Activated CD4-positive, alpha-beta T cell treated with anti-CD3 and anti-CD28 coated beads for 36 hours (primary cell): ENCODE measurements around the gene SUPT7L. TPM values are rescaled to one million over a fixed set of nuclear protein-coding genes. Genes with fewer than 3 reads are reported as not detected.
"Not testable (repeated sequence)": the region's sequence is repeated elsewhere in the genome, so short reads cannot be mapped to it uniquely, and the experiment has no call there.

Experiments used
- ATAC-seq: fragments of 200-7000 bp; cut with Tn5 transposase; one replicate; pipeline ENCODE4 v1.10.0; 2021; ENCODE audit warnings: mild to moderate bottlenecking, moderate library complexity
- CTCF ChIA-PET: fragments of 350-600 bp; sonication (Branson Sonifier 250); formaldehyde crosslinking; loops from one replicate; lab custom pipeline; 2021; ENCODE audit warnings: antibody characterized with exemption; lab: Charles Lee
- POLR2A ChIA-PET: fragments of 350-600 bp; sonication (Branson Sonifier 250); formaldehyde crosslinking; loops from one replicate; lab custom pipeline; 2021; ENCODE audit warnings: antibody characterized with exemption, inconsistent platforms; lab: Charles Lee
- DNase-seq: peaks from one replicate; pipeline ENCODE4 v3.0.0-alpha.2; 2020
- H3K27ac Mint-ChIP-seq: one replicate; pipeline ENCODE4 v1.8.0; 2021; ENCODE audit warnings: mixed read lengths
- H3K27me3 Mint-ChIP-seq: one replicate; pipeline ENCODE4 v1.8.0; 2021; ENCODE audit warnings: mixed read lengths
- H3K36me3 Mint-ChIP-seq: one replicate; pipeline ENCODE4 v1.8.0; 2021; ENCODE audit warnings: low read depth, mixed read lengths
- H3K4me1 Mint-ChIP-seq: one replicate; pipeline ENCODE4 v1.8.0; 2021; ENCODE audit warnings: mixed read lengths
- H3K4me3 Mint-ChIP-seq: one replicate; pipeline ENCODE4 v1.8.0; 2021; ENCODE audit warnings: mild to moderate bottlenecking, moderate library complexity, mixed read lengths
- H3K9me3 Mint-ChIP-seq: one replicate; pipeline ENCODE4 v1.8.0; 2021; ENCODE audit warnings: low read depth, mixed read lengths
- intact Hi-C, 2 experiments: fragments of 100-400 bp; cut with DNase I in 1 of 2; cut with micrococcal nuclease in 1 of 2; formaldehyde crosslinking; loops; one replicate each; pipeline versions ENCODE4 v1.14.2 to v1.15.1; 2022 to 2024; cut with DNase I, micrococcal nuclease
- total RNA-seq, 2 experiments: library from RNA; stranded (reverse); gene quantifications; one replicate each; pipeline ENCODE4 v1.2.3, GENCODE V29; 2021

The SUPT7L gene
- total RNA-seq, 2 experiments from 2014 or later = 23.7 to 26.1 TPM

- Mint-ChIP-seq H3K36me3 (peaks cover 42% of the 10 kb centered on the region), H3K4me1 (peaks cover 31% of the 10 kb centered on the region), H3K27ac (no peak overlapping the region), H3K27me3 (no peaks in the 10 kb centered on the region), H3K4me3 (no peak overlapping the region), H3K9me3 (no peaks in the 10 kb centered on the region)
- intact Hi-C loops = no loop called here
- ChIA-PET POLR2A (no interaction called here), CTCF (interaction anchor here (1.1 kb wide), 1 partner anchor 42 kb away, joined by 7 read pairs; no protein-coding TSS in a partner anchor)
- DNase-seq = no peak
- ATAC-seq = no peak
Measured at GRCh38 chr2:27640722-27641245, 22.6 kb downstream of the SUPT7L start.

GRCh38 chr2:27638709-27639108 lies 24.7 kb downstream of the SUPT7L start:
- H3K4me3 Mint-ChIP-seq = peak overlapping the region; percentile 50
- CTCF ChIA-PET = interaction anchor here (0.7 to 2.1 kb wide), 3 partner anchors 10 to 44 kb away, joined by 3 to 30 read pairs (median 4); partner anchors contain the start of genes CCDC121 and GPN1
- peak overlapping the region; percentile 95 for H3K27ac Mint-ChIP-seq
- H3K9me3 Mint-ChIP-seq = no peaks in the 10 kb centered on the region
- peaks cover 53% of the 10 kb centered on the region for H3K36me3 Mint-ChIP-seq
- intact Hi-C loops = loop anchor here (1.0 to 5.0 kb wide), 11 partner anchors 10 to 808 kb away; partner anchors contain the start of genes EIF2B4 (in 1 of the 2), FOSL2 (in 1 of the 2), IFT172 (in 1 of the 2) and NRBP1 (in 1 of the 2)
- ATAC-seq (peak; percentile 55), DNase-seq (peak; percentile 45)
- POLR2A ChIA-PET = interaction anchor here (0.6 to 1.9 kb wide), 3 partner anchors 9 to 43 kb away, joined by 3 to 33 read pairs (median 9); partner anchors contain the start of genes CCDC121 and GPN1
- H3K27me3 Mint-ChIP-seq = no peaks in the 10 kb centered on the region
- H3K4me1 Mint-ChIP-seq = peaks cover 38% of the 10 kb centered on the region

GRCh38 chr2:27638037-27638637 lies 25.3 kb downstream of the SUPT7L start:
- Mint-ChIP-seq H3K4me3 (peak overlapping the region; percentile 50), H3K4me1 (peaks cover 38% of the 10 kb centered on the region), H3K9me3 (no peaks in the 10 kb centered on the region), H3K36me3 (peaks cover 51% of the 10 kb centered on the region), H3K27me3 (no peaks in the 10 kb centered on the region), H3K27ac (peak overlapping the region; percentile 95)
- ATAC-seq (peak; percentile 88), DNase-seq (peak; percentile 31)
- CTCF ChIA-PET = interaction anchor here (0.6 to 2.1 kb wide), 4 partner anchors 10 to 288 kb away, joined by 3 to 30 read pairs (median 3); no protein-coding TSS in a partner anchor
- intact Hi-C loops = loop anchor here (1.0 to 5.0 kb wide), 11 partner anchors 10 to 809 kb away; partner anchors contain the start of genes EIF2B4 (in 1 of the 2), FOSL2 (in 1 of the 2), IFT172 (in 1 of the 2) and NRBP1 (in 1 of the 2)
- POLR2A ChIA-PET = interaction anchor here (0.8 to 1.9 kb wide), 5 partner anchors 10 to 1813 kb away, joined by 3 to 33 read pairs (median 4); partner anchors contain the start of genes CCDC121, GPN1 and SUPT7L

GRCh38 chr2:27636766-27637165 lies 26.6 kb downstream of the SUPT7L start:
- intact Hi-C loops = loop anchor here in 1 of 2 experiments (5.0 kb wide), 1 partner anchor 756 kb away; the partner anchor contains the start of gene FOSL2
- POLR2A ChIA-PET = no interaction called here
- DNase-seq (peak; percentile 32), ATAC-seq (no peak)
- Mint-ChIP-seq H3K9me3 (no peaks in the 10 kb centered on the region), H3K4me1 (peaks cover 44% of the 10 kb centered on the region), H3K27me3 (no peaks in the 10 kb centered on the region), H3K27ac (no peak overlapping the region), H3K4me3 (no peak overlapping the region), H3K36me3 (peaks cover 60% of the 10 kb centered on the region)
- CTCF ChIA-PET = interaction anchor here (0.6 to 1.4 kb wide), 2 partner anchors 47 to 546 kb away, joined by 3 to 5 read pairs; no protein-coding TSS in a partner anchor

GRCh38 chr2:27634291-27634690 lies 29.1 kb downstream of the SUPT7L start:
- intact Hi-C loops = no loop called here
- ATAC-seq = no peak
- ChIA-PET CTCF (no interaction called here), POLR2A (no interaction called here)
- no peak overlapping the region for H3K27ac Mint-ChIP-seq
- H3K4me3 Mint-ChIP-seq = no peak overlapping the region
- DNase-seq = no peak
- peaks cover 59% of the 10 kb centered on the region for H3K36me3 Mint-ChIP-seq
- no peaks in the 10 kb centered on the region for H3K9me3 Mint-ChIP-seq
- no peaks in the 10 kb centered on the region for H3K27me3 Mint-ChIP-seq
- peaks cover 51% of the 10 kb centered on the region for H3K4me1 Mint-ChIP-seq

GRCh38 chr2:27630257-27630656 lies 33.2 kb downstream of the SUPT7L start:
- H3K9me3 Mint-ChIP-seq, DNase-seq, intact Hi-C loops, H3K27me3 Mint-ChIP-seq, H3K27ac Mint-ChIP-seq, H3K4me3 Mint-ChIP-seq, ATAC-seq: not testable (repeated sequence)
- peaks cover 39% of the 10 kb centered on the region for H3K36me3 Mint-ChIP-seq
- ChIA-PET POLR2A (interaction anchor here (0.6 to 0.7 kb wide), 2 partner anchors 9 to 15 kb away, joined by 3 read pairs; no protein-coding TSS in a partner anchor), CTCF (interaction anchor here (3.2 kb wide), 1 partner anchor 52 kb away, joined by 23 read pairs; no protein-coding TSS in a partner anchor)
- peaks cover 37% of the 10 kb centered on the region for H3K4me1 Mint-ChIP-seq

- H3K27me3 Mint-ChIP-seq = no peaks in the 10 kb centered on the region
- H3K36me3 Mint-ChIP-seq = peaks cover 34% of the 10 kb centered on the region
- ChIA-PET CTCF (interaction anchor here (0.6 to 3.2 kb wide), 5 partner anchors 9 to 134 kb away, joined by 3 to 23 read pairs (median 3); partner anchors contain the start of gene FNDC4), POLR2A (interaction anchor here (0.5 to 2.0 kb wide), 10 partner anchors 9 to 274 kb away, joined by 3 to 33 read pairs (median 4); partner anchors contain the start of genes SLC4A1AP and SUPT7L)
- H3K9me3 Mint-ChIP-seq = no peaks in the 10 kb centered on the region
- peak; percentile 98 for DNase-seq
- no peak within 1 kb of the TSS for H3K27ac Mint-ChIP-seq
- peaks cover 37% of the 10 kb centered on the region for H3K4me1 Mint-ChIP-seq
- ATAC-seq = peak; percentile 96
- intact Hi-C loops = loop anchor here (1.0 to 5.0 kb wide), 12 partner anchors 9 to 273 kb away; partner anchors contain the start of genes SLC4A1AP (in 2 of the 2), SUPT7L (in 2 of the 2), EIF2B4 (in 1 of the 2) and GTF3C2 (in 1 of the 2)
- H3K4me3 Mint-ChIP-seq = no peak within 1 kb of the TSS
Measured at GRCh38 chr2:27628767-27629709, 34.4 kb downstream of the SUPT7L start, which contains the start of the genes CCDC121 and GPN1. CCDC121 (minus strand) TSS chr2:27629012; CDS start chr2:27627799, 1,213 bp downstream. GPN1 (plus strand) TSS chr2:27629050; CDS start chr2:27629059, 9 bp downstream.

- Mint-ChIP-seq H3K27ac (no peak overlapping the region), H3K27me3 (no peaks in the 10 kb centered on the region), H3K4me1 (peaks cover 35% of the 10 kb centered on the region), H3K36me3 (peaks cover 37% of the 10 kb centered on the region), H3K9me3 (no peaks in the 10 kb centered on the region), H3K4me3 (no peak overlapping the region)
- intact Hi-C loops = loop anchor here (1.0 to 5.0 kb wide), 9 partner anchors 10 to 272 kb away; partner anchors contain the start of genes GTF3C2 (in 1 of the 2), IFT172 (in 1 of the 2), PPM1G (in 1 of the 2) and SLC4A1AP (in 1 of the 2)
- ChIA-PET POLR2A (interaction anchor here (0.5 to 2.0 kb wide), 11 partner anchors 10 to 869 kb away, joined by 3 to 33 read pairs (median 3); partner anchors contain the start of genes SLC4A1AP and SUPT7L), CTCF (interaction anchor here (0.5 to 3.2 kb wide), 8 partner anchors 10 to 257 kb away, joined by 3 to 23 read pairs (median 4); no protein-coding TSS in a partner anchor)
- ATAC-seq (peak; percentile 60), DNase-seq (peak; percentile 45)
Measured at GRCh38 chr2:27627963-27628766, 35.2 kb downstream of the SUPT7L start.

GRCh38 chr2:27626921-27627320 lies 36.5 kb downstream of the SUPT7L start:
- intact Hi-C loops = loop anchor here in 1 of 2 experiments (5.0 kb wide), 1 partner anchor 35 kb away; the partner anchor contains the start of genes SLC4A1AP and SUPT7L
- Mint-ChIP-seq H3K4me1 (peaks cover 32% of the 10 kb centered on the region), H3K36me3 (peaks cover 40% of the 10 kb centered on the region)
- H3K9me3 Mint-ChIP-seq, H3K4me3 Mint-ChIP-seq, H3K27me3 Mint-ChIP-seq, ATAC-seq, H3K27ac Mint-ChIP-seq, DNase-seq: not testable (repeated sequence)
- ChIA-PET CTCF (interaction anchor here (0.9 to 2.2 kb wide), 4 partner anchors 8 to 197 kb away, joined by 3 to 9 read pairs (median 4); no protein-coding TSS in a partner anchor), POLR2A (interaction anchor here (1.5 kb wide), 1 partner anchor 19 kb away, joined by 3 read pairs; no protein-coding TSS in a partner anchor)
